ENCODE data around the gene OTUB1. TPM values are rescaled to one million over a fixed set of nuclear protein-coding genes. Genes with fewer than 3 reads are reported as not detected.
"Not testable (repeated sequence)": the region's sequence is repeated elsewhere in the genome, so short reads cannot be mapped to it uniquely, and the experiment has no call there.

The OTUB1 gene
- polyA plus RNA-seq, 1 donor (not counting 4 experiments of a cell fraction or from before 2014, with no cell fraction given), result 106 TPM

DNA sequence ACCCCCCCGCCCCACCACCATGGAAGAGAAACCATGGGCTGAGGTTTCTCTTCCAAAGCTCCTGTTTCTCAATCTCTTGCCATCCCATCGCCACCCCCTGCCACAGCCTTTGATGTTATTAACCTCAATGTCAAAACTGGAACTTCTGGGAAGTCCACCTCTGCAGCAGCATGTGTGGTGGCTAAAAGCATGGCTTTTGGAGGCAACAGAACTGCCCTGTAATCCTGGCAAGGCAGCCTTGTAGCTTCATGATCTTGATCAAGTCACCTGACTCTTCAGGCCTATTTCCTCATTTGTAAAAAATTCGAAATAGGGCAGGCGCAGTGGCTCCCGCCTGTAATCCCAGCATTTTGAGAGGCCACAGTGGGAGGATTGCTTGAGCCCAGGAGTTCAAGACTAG lies 15.3 kb upstream of the OTUB1 start:
- no peak for FAIRE-seq
- Histone ChIP-seq H3K79me2 (ENCODE audit: control insufficient read depth, insufficient read depth, low read length) (peaks cover 14% of the 10 kb centered on the region), H3K36me3 (ENCODE audit: control insufficient read depth in 2 of 2, extremely low read depth in 1 of 2, insufficient read depth in 2 of 2, low read length in 2 of 2) (no peaks in the 10 kb centered on the region), H3K9me1 (ENCODE audit: control insufficient read depth, extremely low read depth, insufficient read depth, low read length) (no peaks in the 10 kb centered on the region), H3K9ac (ENCODE audit: control insufficient read depth, extremely low read depth, insufficient read depth, low read length) (no peak overlapping the region), H3K27me3 (ENCODE audit: control insufficient read depth, extremely low read depth, insufficient read depth, low read length) (no peaks in the 10 kb centered on the region), H3K27ac (ENCODE audit: control insufficient read depth, insufficient read depth, low read length) (no peak overlapping the region), H3K4me2 (ENCODE audit: control insufficient read depth, extremely low read depth, insufficient read depth, low read depth, low read length) (no peak overlapping the region), H3K4me3 (ENCODE audit: control insufficient read depth in 2 of 3, extremely low read depth in 1 of 3, insufficient read depth in 2 of 3, low read depth in 1 of 3, low read length in 3 of 3) (no peak overlapping the region), H4K20me1 (ENCODE audit: control insufficient read depth, extremely low read depth, insufficient read depth, low read length) (no peaks in the 10 kb centered on the region), H3K4me1 (ENCODE audit: control insufficient read depth, extremely low read depth, insufficient read depth, low read length) (peaks cover 3% of the 10 kb centered on the region), H3K9me3 (ENCODE audit: control insufficient read depth, low read depth, low read length) (no peaks in the 10 kb centered on the region), H2AFZ (ENCODE audit: control insufficient read depth, low read length) (no peak overlapping the region)
- TF ChIP-seq EZH2 (IDR thresholded peaks at IDR 0.05; ENCODE audit: low read length) (no peak), CTCF (optimal IDR thresholded peaks at IDR 0.05 in 1 of 3, IDR thresholded peaks at IDR 0.05 in 1 of 3, conservative IDR thresholded peaks at IDR 0.05 in 1 of 3; ENCODE audit: extremely low read depth in 1 of 3, insufficient read depth in 2 of 3, low read length in 3 of 3) (no peak)
- dilution Hi-C loops (cut with MboI; ENCODE audit: extremely low pct_ligation_motif_present, low sequenced_read_pairs), result no loop called here
- DNase-seq (ENCODE audit: low read depth, low spot score), result no peak

- H3K4me3 ChIP-seq (ENCODE audit: control insufficient read depth in 2 of 3, extremely low read depth in 1 of 3, insufficient read depth in 2 of 3, low read depth in 1 of 3, low read length in 3 of 3); H3K27ac ChIP-seq (ENCODE audit: control insufficient read depth, insufficient read depth, low read length); H3K36me3 ChIP-seq (ENCODE audit: control insufficient read depth in 2 of 2, extremely low read depth in 1 of 2, insufficient read depth in 2 of 2, low read length in 2 of 2); H3K9me3 ChIP-seq (ENCODE audit: control insufficient read depth, low read depth, low read length); DNase-seq (ENCODE audit: low read depth, low spot score); H4K20me1 ChIP-seq (ENCODE audit: control insufficient read depth, extremely low read depth, insufficient read depth, low read length); FAIRE-seq; dilution Hi-C loops (cut with MboI; ENCODE audit: extremely low pct_ligation_motif_present, low sequenced_read_pairs); H3K4me2 ChIP-seq (ENCODE audit: control insufficient read depth, extremely low read depth, insufficient read depth, low read depth, low read length); H3K9ac ChIP-seq (ENCODE audit: control insufficient read depth, extremely low read depth, insufficient read depth, low read length); H3K9me1 ChIP-seq (ENCODE audit: control insufficient read depth, extremely low read depth, insufficient read depth, low read length); H2AFZ ChIP-seq (ENCODE audit: control insufficient read depth, low read length); H3K27me3 ChIP-seq (ENCODE audit: control insufficient read depth, extremely low read depth, insufficient read depth, low read length): not testable (repeated sequence)
- H3K4me1 ChIP-seq (ENCODE audit: control insufficient read depth, extremely low read depth, insufficient read depth, low read length), result peaks cover 11% of the 10 kb centered on the region
- peaks cover 34% of the 10 kb centered on the region for H3K79me2 ChIP-seq (ENCODE audit: control insufficient read depth, insufficient read depth, low read length)
Measured at GRCh38 chr11:63973912-63974258, 12.4 kb upstream of the OTUB1 start.
